ENCODE results near the gene AIG1.
"Not testable (repeated sequence)": the region's sequence is repeated elsewhere in the genome, so short reads cannot be mapped to it uniquely, and the experiment has no call there.

The AIG1 gene

DNA sequence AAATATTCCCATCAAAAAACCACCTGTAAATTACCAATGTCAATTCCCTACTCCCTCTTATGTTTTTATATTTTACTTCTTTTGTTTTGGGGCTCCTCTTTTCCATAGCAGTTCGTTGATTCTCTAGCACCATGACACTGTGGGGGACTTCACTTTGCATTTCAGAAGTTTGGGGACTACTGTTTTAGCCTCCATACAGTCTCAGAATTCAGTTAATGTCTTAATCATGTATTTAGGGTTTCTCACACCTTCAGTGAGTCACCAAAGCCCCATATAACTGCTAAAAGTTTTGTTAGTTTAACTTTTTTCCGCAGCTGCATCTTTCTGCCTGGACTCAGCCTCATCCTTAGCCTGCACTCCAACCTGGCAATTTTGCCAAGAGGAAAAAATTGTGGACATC, 20.7 kb upstream of the AIG1 start:
- POLR2A ChIA-PET = no interaction called here
- CTCF ChIA-PET = no interaction called here
- DNase-seq (ENCODE audit: extremely low spot score) = no peak
- TF ChIP-seq, protein P1, sequence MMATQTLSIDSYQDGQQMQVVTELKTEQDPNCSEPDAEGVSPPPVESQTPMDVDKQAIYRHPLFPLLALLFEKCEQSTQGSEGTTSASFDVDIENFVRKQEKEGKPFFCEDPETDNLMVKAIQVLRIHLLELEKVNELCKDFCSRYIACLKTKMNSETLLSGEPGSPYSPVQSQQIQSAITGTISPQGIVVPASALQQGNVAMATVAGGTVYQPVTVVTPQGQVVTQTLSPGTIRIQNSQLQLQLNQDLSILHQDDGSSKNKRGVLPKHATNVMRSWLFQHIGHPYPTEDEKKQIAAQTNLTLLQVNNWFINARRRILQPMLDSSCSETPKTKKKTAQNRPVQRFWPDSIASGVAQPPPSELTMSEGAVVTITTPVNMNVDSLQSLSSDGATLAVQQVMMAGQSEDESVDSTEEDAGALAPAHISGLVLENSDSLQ (IDR thresholded peaks at IDR 0.05) = no peak
- TF ChIP-seq FOXM1 (IDR thresholded peaks at IDR 0.05; ENCODE audit: borderline replicate concordance) (no peak), ELF4 (IDR thresholded peaks at IDR 0.05) (no peak)

DNA sequence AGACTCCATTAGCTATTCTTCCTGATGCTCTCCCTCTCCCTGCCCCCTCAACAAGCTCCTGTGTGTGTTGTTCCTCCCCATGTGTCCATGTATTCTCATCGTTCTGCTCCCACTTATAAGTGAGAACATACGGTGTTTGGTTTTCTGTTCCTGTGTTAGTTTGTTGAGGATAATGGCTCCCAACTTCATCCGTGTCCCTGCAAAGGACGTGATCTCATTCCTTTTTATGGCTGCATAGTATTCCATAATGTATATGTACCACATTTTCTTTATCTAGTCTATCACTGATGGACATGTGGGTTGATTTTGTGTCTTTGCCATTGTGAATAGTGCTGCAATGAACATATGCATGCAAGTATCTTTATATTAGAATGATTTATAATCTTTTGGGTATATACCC, 16.3 kb upstream of the AIG1 start:
- POLR2A ChIA-PET; CTCF ChIA-PET; DNase-seq (ENCODE audit: extremely low spot score): not testable (repeated sequence)

DNA sequence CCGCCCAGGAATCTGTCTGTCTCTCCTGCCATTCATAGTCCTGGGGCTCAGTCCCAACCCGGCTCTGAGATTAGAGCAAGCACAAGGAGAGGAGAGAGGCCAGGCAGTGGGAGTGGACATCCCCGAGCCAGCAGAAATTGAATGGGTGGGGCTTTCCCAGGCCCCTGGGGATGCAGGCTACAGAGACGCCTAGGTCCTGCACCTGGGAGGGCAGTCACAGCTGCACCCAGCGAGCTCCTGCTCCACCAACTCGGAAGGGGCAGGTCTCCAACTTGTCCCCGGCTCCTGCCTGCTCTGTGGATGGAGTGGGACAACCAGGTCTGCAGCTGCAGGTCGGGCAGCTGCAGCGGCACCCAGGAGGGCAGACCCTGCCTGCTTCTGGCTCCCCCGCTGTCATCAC, 11.1 kb upstream of the AIG1 start:
- DNase-seq (ENCODE audit: extremely low spot score) = no peak
- TF ChIP-seq L3MBTL2 (conservative IDR thresholded peaks at IDR 0.05) (no peak), ZNF384 (IDR thresholded peaks at IDR 0.05) (no peak), FOXK2 (IDR thresholded peaks at IDR 0.05) (no peak), ELF4 (IDR thresholded peaks at IDR 0.05) (no peak), LEF1 (IDR thresholded peaks at IDR 0.05; ENCODE audit: borderline replicate concordance) (no peak), SUZ12 (IDR thresholded peaks at IDR 0.05) (no peak), TARDBP (IDR thresholded peaks at IDR 0.05) (no peak), NFRKB (IDR thresholded peaks at IDR 0.05) (no peak), SP1 (IDR thresholded peaks at IDR 0.05) (no peak), FOXA1 (IDR thresholded peaks at IDR 0.05) (no peak), ARNT (IDR thresholded peaks at IDR 0.05) (no peak), FOXM1 (IDR thresholded peaks at IDR 0.05; ENCODE audit: borderline replicate concordance) (no peak), CTBP1 (IDR thresholded peaks at IDR 0.05; ENCODE audit: borderline replicate concordance) (no peak), BHLHE40 (IDR thresholded peaks at IDR 0.05; ENCODE audit: borderline replicate concordance) (no peak), HDGF (IDR thresholded peaks at IDR 0.05; ENCODE audit: borderline replicate concordance) (no peak)
- TF ChIP-seq, protein P1 (IDR thresholded peaks at IDR 0.05) = no peak
- ChIA-PET CTCF (no interaction called here), POLR2A (no interaction called here)

DNA sequence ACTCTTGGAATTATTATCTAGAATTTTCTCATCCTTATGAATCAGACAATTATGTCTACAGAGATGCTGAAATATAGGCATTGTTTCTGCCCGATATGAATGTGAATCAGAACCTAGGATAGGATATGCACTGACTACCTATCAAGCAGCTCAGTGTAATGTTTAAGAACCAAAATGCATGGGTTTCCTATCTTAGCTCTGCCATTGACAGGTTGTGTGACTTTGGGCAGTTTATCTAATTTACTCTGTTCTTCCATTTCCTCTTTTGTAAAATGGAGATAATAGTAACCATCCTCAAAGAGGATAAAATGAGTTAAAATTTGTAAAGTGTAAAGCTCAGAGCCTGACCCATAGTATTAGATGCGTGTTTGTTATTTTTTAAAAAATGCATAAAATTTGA, 10.2 kb upstream of the AIG1 start:
- TF ChIP-seq FOXM1 (IDR thresholded peaks at IDR 0.05; ENCODE audit: borderline replicate concordance) (no peak), HDGF (IDR thresholded peaks at IDR 0.05; ENCODE audit: borderline replicate concordance) (no peak), ELF4 (IDR thresholded peaks at IDR 0.05) (no peak), BHLHE40 (IDR thresholded peaks at IDR 0.05; ENCODE audit: borderline replicate concordance) (no peak), SUZ12 (IDR thresholded peaks at IDR 0.05) (no peak), ARNT (IDR thresholded peaks at IDR 0.05) (no peak), FOXA1 (IDR thresholded peaks at IDR 0.05) (no peak), L3MBTL2 (conservative IDR thresholded peaks at IDR 0.05) (no peak), SP1 (IDR thresholded peaks at IDR 0.05) (no peak), CTBP1 (IDR thresholded peaks at IDR 0.05; ENCODE audit: borderline replicate concordance) (no peak), FOXK2 (IDR thresholded peaks at IDR 0.05) (no peak), LEF1 (IDR thresholded peaks at IDR 0.05; ENCODE audit: borderline replicate concordance) (no peak), NFRKB (IDR thresholded peaks at IDR 0.05) (no peak), ZNF384 (IDR thresholded peaks at IDR 0.05) (no peak), TARDBP (IDR thresholded peaks at IDR 0.05) (no peak)
- TF ChIP-seq, protein P1 (IDR thresholded peaks at IDR 0.05) = no peak
- POLR2A ChIA-PET = no interaction called here

DNA sequence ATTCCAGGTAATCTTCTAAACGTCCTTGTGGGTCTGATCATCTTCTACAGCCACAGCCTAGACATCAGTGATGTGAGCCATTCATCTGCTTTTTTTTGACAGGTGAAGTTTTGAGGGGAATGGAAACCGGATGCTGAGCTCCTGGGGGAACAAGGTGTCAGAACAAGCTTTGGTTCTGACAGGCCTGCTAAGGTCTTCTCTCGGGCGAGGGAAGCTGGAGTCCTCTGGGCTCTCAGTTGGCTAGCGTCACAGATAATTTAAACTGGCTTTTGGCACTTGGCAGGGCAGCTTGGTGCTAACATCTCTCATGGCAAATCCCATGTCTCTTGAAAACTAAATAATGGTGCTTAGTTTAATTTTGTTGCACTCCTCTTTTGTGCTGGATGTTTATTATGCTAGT, 8.4 kb upstream of the AIG1 start:
- DNase-seq (ENCODE audit: extremely low spot score) = no peak
- TF ChIP-seq FOXK2 (IDR thresholded peaks at IDR 0.05) (no peak), HDGF (IDR thresholded peaks at IDR 0.05; ENCODE audit: borderline replicate concordance) (no peak), SP1 (IDR thresholded peaks at IDR 0.05) (no peak)
- ChIA-PET POLR2A (no interaction called here), CTCF (interaction anchor here (0.7 kb wide), 1 partner anchor 26 kb away, joined by 3 read pairs; no protein-coding TSS in a partner anchor)

More for the DNA sequence above, 10.2 kb upstream of the AIG1 start:
- CTCF ChIA-PET = no interaction called here
- DNase-seq (ENCODE audit: extremely low spot score) = no peak

DNA sequence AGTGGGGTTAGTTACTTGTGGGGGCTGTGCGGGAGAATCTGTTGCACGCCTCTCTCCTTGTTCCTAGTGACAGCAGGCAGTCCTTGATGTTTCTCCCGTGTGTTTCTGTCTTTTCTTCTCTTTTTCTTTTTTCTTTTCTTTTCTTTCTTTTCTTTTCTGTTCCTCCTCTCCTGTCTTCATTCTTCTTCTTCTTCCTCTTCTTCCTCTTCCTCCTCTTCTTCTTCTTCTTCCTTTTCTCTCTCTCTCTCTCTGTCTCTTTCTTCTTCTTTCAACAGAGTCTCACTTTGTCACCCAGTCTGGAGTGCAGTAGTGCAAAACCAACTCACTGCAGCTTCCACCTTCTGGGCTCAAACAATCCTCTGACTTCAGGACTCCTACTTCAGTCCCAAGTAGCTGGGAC, 6.8 kb upstream of the AIG1 start:
- no peak for DNase-seq (ENCODE audit: extremely low spot score)
- CTCF ChIA-PET = interaction anchor here (0.7 kb wide), 1 partner anchor 10 kb away, joined by 3 read pairs; no protein-coding TSS in a partner anchor
- POLR2A ChIA-PET = no interaction called here
- TF ChIP-seq FOXA1 (IDR thresholded peaks at IDR 0.05) = no peak
- TF ChIP-seq LEF1 (IDR thresholded peaks at IDR 0.05; ENCODE audit: borderline replicate concordance) = no peak
- TF ChIP-seq ARNT (IDR thresholded peaks at IDR 0.05) = no peak
- no peak for TF ChIP-seq ZNF384 (IDR thresholded peaks at IDR 0.05)
- no peak for TF ChIP-seq FOXM1 (IDR thresholded peaks at IDR 0.05; ENCODE audit: borderline replicate concordance)
- no peak for TF ChIP-seq BHLHE40 (IDR thresholded peaks at IDR 0.05; ENCODE audit: borderline replicate concordance)
- TF ChIP-seq SP1 (IDR thresholded peaks at IDR 0.05) = no peak
- TF ChIP-seq CTBP1 (IDR thresholded peaks at IDR 0.05; ENCODE audit: borderline replicate concordance) = no peak
- TF ChIP-seq HDGF (IDR thresholded peaks at IDR 0.05; ENCODE audit: borderline replicate concordance) = no peak
- TF ChIP-seq, protein P1 (IDR thresholded peaks at IDR 0.05) = no peak
- TF ChIP-seq ELF4 (IDR thresholded peaks at IDR 0.05) = no peak
- no peak for TF ChIP-seq SUZ12 (IDR thresholded peaks at IDR 0.05)
- no peak for TF ChIP-seq TARDBP (IDR thresholded peaks at IDR 0.05)
- TF ChIP-seq FOXK2 (IDR thresholded peaks at IDR 0.05) = no peak
- no peak for TF ChIP-seq NFRKB (IDR thresholded peaks at IDR 0.05)
- no peak for TF ChIP-seq L3MBTL2 (conservative IDR thresholded peaks at IDR 0.05)
